NCI-H2029 treated with DMSO at 0.1 percent for 48 hours (cell line): Measurements from ENCODE around the gene ARHGAP10.

Source experiments
- DNase-seq: peaks from one replicate; lab custom pipeline; 2025; lab: John Stamatoyannopoulos, UW

Gene ARHGAP10

DNA sequence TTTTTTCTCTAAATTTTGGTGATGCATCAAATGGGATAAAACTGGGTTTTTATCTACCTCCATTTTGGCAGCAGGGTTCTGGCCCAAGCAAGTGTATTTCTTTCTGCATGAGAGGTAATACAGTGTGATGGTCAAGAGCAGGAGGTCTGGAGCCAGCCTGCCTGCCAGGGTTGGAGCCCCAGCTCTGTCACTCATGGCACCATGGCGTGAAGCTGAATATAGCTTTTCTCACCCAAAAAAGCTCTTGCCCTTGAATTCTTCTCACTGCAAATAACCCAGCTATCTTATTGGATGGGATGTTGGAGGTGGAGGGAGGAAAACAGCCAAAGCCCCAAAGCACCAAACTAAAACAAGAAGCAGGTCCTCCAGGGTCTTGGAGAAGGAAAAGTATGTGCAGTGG, 218.4 kb downstream of the ARHGAP10 start:
- DNase-seq: no peak

DNA sequence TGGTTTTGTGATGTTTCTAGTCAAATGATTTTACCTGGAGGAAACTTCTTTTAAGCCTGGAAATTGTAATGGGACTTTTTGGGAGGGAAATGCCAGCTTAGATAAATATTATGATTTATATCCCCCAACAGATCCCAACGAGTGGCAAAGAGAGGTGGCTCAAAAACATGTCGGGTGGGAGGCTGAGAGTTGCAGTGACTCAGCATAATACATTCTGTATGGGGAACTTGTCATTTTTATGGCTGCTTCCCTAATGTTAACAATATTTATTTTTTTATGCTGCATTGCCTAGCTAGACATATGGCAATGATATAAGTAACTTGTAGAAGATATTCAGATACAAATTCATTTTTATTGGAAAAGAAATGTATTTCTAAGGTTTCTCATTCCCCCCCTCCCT, 219.0 kb downstream of the ARHGAP10 start:
- DNase-seq: no peak

DNA sequence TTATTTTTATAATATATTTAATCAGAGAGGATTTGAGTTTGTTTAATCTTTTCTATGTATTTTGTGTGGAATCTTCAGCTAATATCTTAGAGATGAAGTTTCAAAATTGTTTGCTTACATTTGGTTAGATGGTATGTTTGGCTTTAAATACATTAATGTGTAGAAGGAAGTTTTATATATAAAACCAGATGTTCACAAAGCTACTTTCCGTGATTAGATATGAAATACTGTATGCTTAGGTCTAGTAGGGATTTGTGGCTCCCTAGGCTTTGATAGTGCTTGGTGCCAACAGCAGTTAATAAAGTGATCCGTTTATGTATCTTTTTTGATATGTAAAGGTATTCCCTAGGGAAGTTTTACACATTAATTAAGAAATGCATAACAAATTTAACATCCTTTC, 223.0 kb downstream of the ARHGAP10 start:
- no peak for DNase-seq

DNA sequence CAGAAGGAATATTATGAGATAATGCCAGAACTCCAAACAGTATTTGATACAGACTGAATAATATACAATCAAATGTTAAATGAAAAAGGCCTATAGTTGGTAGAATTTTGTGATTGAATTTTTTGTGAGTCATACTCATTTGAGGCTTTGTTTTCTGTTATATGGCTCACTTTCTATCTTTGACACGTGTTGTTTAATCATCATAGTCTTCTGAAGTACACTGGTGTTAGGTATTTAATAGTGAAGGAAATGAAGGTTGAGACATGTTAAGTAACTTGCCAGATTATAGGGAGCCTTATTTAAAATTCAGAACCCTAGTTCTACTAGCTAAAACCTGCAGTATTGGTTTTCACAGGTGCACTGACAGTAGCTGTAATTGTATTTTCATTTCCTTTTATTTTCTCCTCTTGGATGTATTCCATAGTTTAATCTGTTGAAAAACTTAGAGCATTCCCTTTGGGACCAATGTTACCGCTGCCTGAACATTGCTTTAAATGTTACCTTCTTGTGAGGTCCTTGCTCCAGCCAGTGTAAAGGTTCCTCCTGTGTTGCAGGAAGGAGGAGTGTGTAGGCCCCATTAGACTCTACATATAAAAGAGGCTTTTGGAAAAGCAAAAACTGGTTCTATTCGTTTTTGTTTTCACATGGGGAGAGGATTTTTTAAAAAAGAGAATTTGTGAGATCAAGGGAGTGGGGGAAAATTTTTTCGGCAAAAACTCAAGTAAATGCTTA, 224.1 kb downstream of the ARHGAP10 start:
- no peak for DNase-seq

DNA sequence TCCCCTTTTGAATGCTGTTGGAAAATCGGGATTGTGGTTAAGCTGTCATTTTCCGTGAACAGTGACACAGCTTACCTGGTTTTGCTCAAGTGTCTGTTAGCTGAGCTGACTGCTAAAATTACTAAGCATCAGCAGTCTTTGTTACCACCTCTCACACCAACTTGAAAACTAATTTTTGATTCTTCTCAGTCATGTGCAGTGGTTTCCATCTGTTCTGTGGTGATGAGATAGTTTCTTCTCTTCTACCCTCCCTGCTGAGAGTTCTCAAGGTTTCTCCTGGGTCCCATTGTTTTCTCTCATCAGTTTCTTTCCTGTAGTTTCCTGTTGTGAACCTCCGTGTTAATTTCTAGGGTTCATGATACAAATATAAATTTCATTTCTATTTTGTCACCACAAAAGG, 225.6 kb downstream of the ARHGAP10 start:
- no peak for DNase-seq

DNA sequence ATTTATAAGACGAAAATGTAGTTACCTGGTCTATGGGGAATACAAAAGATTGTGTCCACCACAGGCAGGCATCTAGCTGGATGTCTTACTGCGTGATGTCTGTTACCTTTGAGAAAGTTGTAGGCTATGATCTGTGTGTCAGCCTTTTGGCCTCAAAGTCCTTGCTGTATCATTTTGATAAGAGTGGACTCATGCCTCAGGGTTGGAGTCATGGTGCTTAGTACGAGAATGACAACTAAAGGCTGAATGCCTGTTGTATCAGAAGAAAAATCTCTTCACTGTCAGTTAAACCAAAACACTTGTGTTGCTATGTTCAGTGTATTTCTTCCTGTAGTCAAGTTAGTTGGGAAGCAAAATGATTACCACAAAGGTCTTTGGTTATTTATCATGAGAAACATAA, 226.2 kb downstream of the ARHGAP10 start:
- DNase-seq: no peak

DNA sequence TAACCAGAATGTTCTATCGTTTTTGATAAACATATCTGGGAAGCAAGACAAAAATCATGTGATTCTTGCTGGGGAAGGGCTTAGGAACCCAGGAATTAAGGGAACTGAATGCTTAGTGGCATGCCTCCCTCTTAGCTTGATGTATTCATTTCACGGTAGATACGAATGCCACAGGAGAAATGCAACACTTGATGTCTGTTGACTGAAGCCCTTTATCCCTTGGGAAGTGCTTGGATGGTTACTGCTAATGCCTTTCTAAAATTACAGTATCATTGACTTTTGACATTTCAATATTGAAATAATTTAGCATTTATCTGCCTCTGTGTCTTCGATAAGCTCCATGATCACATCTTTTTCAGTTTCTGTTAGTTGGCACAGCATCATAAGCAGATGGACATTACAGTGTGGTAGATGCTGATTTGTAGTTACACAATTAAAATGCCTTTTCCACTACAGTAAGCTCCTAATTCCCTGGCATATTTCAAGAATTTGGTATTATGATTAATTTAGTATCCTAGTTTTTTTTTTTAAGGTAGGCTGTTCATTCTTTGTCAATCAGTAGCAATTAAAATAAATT, 226.7 kb downstream of the ARHGAP10 start:
- DNase-seq: no peak

DNA sequence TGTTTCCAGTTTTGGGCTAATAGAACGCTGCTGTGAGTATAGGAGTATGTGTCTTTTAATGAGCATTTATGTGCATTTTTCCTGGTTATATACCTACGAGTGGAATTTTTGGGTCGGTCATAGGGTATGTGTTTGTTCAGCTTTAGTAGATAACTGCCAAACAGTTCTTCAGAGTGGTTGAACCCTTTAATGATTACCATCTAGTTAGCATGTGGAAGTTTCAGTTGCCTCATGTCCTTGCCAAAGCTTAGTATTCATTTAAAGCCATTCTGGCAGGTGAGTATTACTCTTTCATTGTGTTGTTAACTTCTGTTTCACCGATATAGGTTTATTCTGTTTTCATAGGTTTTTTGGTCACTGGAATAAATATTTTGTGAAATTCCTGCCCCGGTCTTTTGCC, 229.1 kb downstream of the ARHGAP10 start:
- no peak for DNase-seq

DNA sequence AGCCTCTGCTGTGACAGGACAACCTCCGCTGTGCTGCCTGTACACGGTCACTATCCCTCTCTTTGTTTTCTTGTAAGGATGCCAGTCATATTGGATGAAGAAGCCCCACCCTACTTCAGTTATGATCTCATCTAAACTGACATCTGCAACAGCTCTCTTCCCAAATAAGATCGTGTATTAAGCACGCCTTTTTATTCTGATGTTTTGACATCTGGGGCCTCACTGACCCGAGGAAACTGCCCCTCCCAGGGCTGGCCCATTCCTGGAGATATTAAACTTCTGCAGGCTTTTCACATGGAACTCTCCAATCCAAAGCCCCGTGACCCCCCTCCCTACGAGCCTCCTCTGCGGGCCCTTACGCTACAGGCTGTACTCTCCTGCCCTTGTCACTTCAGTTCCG, 232.0 kb downstream of the ARHGAP10 start:
- DNase-seq: no peak

DNA sequence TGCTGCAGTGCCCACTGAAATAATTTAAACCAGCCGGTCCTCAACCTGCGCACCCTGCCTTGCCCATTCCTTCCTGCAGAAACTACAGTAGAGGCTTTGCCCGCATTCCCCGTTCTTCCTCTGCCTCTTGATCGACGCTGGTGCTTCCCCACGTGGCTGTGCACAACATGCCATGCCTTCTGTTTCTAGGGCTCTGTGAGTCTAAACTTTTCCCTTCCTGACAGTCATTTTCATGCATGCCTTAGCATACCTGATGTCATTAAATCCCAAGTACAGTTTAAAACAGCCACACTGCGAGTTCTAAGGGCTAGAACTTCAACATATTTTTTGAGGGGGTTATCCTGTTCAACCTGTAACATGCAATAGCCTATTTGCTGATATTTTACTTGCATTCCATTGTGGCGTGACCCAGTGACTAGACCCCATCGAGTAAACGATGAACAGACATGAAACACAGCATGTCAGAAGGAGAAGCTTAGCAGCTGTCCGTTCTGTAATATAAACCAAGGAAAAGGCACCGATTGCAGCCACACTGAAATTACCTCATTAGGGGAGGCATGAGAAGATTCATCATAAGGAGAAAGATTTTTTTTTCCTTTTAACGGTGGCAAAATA, 232.5 kb downstream of the ARHGAP10 start:
- DNase-seq: no peak

DNA sequence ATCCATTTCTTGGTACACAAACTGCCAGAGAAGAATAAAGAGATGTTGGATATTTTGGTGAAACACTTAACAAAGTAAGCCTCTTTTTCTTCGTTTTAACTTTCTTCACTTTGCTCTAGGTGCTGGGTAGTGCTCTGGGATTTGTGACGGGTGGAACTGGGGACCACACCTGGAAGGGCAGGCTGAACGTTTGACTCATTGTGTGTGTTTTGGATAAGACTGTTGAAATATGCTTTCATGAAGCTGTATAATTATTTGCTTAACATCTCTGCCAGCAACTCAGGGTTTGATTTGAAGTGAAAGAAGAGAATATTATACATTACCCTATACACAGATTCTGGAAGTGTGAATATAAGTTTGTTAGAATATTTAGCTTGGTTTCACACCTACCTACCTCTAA, 233.2 kb downstream of the ARHGAP10 start:
- no peak for DNase-seq

DNA sequence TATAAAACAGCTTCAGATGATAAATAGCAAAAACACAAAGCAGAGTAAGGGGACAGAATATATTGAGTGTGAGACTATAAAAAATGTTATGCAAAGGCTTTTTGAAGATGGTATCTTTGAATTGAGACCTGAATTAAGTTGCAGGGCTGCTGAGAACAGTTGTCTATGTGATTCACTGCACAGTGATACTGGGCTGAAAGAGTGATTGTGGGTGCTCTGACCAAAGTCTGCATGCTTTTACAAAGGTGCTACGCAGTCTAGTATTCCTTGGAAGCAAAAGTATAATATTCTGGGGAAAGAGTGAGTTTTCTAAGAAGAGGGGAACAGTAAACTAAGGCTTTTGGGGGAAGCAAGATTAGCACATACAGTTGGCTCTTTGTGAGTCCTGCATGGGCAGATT, 234.0 kb downstream of the ARHGAP10 start:
- no peak for DNase-seq

DNA sequence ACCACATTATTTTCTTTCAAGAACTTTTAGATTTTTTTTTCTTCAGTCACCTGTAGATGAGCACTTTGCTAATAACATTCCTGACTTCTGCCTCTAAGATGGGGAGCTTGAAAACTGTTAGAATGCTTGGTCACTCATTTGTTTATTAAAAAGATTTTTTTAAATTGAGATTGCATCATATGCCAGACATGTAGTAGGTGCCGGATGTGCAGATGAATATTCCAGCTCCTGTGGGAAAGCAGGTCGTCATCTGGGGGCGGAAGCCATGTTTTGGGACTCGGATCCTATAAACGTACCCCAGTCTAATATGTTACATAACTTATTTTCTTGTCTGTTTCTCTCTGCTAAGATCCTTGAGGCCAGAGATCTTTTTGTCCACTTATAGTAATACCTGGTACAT, 236.8 kb downstream of the ARHGAP10 start:
- DNase-seq: no peak

DNA sequence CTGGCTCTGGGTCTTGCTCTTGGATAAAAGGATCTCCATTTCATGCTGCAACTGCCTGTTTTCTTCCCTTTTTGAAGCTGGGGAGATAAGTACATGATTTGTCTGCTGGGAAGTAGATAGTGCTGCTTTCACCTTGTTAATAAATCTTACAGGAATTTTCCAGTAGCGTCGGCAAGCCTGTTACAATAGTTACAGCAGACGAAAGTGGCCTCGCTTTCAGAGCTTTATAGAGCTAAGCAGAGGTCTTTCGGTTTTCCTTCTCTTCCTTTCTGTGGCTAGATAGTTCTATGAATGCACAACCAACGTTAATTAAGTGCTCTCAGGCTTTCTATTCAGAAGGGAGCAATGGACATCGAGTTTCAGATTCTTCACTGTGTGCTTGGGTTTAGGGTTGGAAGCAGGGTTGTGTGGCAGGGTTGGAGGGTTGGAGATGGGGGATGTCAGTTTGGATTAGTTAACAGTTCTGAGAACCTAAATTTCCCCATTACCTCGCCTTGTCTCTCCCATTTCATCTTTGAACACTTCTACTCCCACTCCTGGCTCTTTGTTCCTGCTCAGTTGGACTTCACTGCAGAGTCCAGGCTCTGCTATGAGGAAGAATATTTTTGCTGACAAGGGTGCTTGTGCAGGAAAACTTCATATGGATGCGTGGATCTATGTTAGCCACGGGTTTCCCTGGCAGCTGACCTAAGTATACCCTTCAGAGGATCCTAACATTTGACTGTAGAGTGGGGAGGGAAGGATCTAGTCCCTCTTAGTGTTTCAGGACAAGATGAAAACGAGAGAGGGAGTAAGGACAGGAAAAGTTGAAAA, 237.9 kb downstream of the ARHGAP10 start:
- DNase-seq: no peak

DNA sequence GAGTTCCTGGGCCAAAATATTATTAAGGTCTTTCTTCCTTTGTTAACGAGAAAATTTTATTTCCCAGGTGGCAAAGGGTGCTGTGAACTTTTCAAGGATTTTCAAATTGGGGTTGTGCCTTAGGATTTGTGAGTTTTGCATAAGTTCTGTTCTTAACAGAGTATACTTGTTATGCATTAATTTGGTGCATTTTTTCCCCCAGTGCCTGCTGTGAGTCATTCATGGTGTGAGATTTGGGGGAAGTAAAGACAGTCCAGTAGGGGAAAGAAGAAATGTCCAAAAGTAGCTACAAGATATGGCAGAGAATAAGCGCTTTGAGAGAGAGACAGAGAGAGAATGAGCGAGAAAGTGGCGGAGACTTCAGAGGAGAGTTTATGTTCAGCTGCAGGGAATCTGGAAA, 239.2 kb downstream of the ARHGAP10 start:
- DNase-seq: no peak

DNA sequence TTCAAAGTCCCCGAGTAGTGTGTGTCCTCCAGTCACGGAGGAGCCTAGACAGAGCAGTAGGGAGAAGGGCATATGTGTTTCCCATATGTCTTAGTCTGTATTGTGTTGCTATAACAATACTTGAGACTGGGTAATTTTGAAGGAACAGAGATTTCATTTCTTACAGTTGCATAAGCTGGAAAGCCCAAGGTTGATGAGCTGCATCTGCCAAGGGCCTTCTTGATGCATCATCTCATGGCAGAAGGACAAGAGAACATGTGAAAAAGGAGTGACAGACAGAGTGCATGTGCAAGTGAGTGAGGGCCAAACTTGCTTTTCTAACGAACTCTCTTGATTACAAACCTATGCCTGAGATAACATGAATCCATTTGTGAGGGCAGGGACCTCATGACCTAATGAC, 243.4 kb downstream of the ARHGAP10 start:
- DNase-seq: no peak

DNA sequence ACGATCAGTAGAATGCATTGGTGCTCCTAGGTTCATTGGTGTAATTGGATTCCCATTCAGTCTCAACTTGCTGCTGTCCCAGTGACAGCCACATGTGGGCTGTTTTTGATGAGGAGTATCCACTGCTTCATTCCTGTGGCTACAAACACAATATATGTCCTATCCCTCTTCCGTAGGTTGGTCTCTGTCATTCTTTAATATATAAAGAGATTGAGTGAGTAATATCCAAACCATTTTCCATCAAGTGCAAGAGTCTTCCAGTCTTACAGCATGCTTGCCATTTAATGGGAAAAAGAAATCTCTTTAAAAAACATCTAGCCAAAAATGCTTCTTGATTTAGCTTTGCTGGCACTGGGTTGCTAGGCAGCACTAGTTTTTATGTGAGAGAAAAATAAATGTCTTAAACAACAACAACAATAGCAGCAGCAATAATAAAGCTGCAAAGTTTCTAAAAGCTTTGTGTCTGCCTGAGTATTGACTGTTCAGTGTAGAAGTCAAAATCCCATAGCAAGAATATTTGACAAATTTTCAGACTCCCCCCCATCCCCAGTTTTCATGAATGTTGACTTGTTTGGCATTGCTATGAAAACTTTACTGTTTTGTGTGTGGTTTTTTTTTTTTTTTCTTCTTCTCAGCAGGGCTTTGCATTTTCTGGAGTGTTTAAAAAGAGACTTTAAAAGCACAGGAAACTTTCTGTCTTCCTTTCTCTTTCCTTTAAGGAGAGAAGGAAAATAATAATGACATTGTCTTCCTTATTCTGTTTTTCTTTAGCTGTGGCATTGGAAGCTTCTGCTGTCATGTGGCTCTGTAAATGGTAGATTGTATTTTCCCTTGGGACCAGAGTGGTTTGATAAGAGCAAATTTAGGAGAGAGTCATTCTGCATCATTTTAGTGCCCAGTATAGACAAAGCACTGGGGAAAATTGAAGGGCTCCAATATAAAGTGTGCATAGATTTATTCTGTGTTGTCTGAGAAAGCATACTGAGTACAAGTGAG, 244.3 kb downstream of the ARHGAP10 start:
- no peak for DNase-seq

DNA sequence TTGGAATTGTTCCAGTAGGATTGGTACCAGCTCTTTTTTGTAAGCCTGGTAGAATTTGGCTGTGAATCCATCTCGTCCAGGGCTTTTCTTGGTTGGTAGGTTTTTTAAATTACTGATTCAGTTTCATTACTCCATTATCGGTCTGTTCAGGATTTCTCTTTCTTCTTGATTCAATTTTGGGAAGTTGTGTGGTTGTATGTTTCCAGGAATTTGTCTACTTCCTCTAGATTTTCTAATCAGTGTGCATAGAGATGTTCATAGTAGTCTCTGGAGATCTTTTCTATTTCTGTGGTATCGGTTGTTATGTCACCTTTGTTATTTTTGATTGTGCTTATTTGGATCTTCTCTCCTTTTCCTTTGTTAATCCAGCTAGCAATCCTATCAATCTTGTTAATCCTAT, 248.7 kb downstream of the ARHGAP10 start:
- no peak for DNase-seq

DNA sequence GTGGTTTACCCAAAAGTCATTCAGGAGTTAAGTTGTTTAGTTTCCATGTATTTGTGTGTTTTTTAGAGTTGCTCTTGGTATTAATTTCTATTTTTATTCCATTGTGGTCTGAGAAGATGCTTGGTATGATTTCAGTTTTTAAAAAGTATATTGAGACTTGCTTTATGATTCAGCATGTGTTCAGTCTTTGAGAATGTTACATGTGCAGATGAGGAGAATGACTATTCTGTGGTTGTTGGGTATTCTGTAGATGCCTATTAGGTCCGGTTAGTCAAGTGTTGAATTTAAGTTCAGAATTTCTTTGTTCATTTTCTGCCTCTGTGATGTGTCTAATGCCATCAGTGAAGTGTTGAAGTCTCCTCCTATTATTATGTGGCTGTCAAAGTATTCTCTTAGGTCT, 249.4 kb downstream of the ARHGAP10 start:
- no peak for DNase-seq

DNA sequence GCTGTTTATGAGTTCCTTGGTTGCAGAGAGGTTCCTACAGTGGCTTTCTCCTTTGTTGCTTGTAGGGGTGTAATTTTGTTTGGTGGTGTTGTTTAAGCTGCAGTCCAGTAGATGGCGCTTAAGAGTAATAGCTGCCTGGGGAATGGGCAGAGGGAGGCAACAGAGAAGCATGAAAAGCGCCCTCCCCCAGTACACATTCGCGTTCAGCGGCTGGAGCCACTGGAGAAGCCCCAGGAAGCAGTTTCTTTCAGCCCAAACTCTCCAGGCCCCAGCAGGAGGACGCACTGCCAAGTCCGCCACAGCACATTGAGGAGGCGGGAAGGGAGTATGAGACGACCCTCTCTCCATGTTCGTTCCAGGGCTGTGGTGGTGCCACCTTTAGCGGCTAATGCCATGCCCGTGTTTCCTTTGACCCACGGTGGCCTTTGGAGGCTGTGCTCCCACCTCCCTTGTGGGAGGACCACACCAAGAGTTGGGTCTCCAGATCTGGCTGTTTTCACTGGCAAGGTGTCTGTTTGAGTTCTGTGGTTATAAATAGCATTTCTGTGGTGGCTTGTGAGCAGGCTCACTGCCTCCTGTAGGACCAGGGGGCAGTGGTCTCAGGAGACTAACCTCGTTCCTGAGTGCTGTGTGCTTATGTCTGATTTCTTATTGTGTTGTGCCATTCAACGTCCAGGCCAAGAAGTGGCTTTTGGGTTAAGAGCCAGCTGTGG, 252.3 kb downstream of the ARHGAP10 start:
- DNase-seq: peak; percentile 28

DNA sequence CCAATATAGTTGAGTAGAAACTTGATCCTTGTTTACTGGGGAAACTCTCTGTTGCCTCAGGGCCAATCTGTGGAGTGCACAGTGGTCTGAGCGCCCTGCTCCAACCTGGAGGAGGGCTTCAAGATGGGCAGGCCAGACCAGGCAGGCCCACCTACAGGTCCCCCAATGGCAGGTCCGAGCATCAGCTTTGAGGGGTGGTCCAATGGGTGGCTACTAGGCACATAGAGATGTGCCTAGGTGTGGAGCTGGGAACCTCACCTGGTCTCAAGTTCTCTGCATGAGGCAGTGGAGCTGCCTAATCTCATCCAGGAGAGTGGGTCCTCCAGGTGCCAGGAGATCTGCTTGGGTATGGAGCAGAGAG, 252.9 kb downstream of the ARHGAP10 start:
- DNase-seq: no peak
